GM12801 (cell line): Measurements from ENCODE around the gene TCF4.

Source experiments
- CTCF ChIP-seq: IDR thresholded peaks from one replicate; pipeline ENCODE4 v1.5.1; 2011; ENCODE audit warnings: control low read depth; ENCODE audit not compliant: insufficient read length; ENCODE audit errors: extremely low read depth

TCF4 gene

GRCh38 chr18:55439056-55439455, 148.9 kb downstream of the TCF4 start:
- TF ChIP-seq CTCF = no peak

GRCh38 chr18:55435592-55435991, 152.4 kb downstream of the TCF4 start:
- TF ChIP-seq CTCF = no peak

- TF ChIP-seq CTCF = no peak
Measured at GRCh38 chr18:55433648-55434047, 154.3 kb downstream of the TCF4 start.

GRCh38 chr18:55433140-55433539, 154.9 kb downstream of the TCF4 start:
- no peak for TF ChIP-seq CTCF

- no peak for TF ChIP-seq CTCF
Measured at GRCh38 chr18:55432307-55433040, 155.5 kb downstream of the TCF4 start.

GRCh38 chr18:55430026-55430425, 158.0 kb downstream of the TCF4 start:
- no peak for TF ChIP-seq CTCF

GRCh38 chr18:55427951-55428350, 160.0 kb downstream of the TCF4 start:
- no peak for TF ChIP-seq CTCF

GRCh38 chr18:55425698-55426097, 162.3 kb downstream of the TCF4 start:
- TF ChIP-seq CTCF = no peak
